ENCODE measurements around the gene MAPK10.

DNA sequence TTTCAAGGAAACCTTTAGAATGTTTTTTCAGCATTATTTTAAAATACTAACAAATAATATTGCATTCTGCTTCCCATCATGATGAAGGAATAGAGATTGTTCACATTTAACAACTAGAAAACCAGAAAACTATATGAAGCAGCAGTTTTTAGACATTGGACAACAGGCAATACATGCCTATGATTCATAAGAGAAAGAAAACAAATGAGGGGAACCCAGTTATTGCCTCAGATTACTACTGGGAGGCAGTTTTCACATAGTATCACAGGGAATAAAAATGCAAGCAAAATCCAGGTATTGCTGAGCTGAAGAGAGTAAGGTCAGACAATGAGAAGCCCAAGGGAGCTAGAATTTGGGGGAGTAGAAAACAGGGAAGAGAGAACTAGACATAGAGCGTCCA, 373.6 kb downstream of the MAPK10 start:
- TF ChIP-seq OVOL3 (tag by site-specific recombination; IDR thresholded peaks at IDR 0.05) (no peak), BCL11B (tag by site-specific recombination; IDR thresholded peaks at IDR 0.05; ENCODE audit: low read depth) (no peak), ZSCAN16 (tag by site-specific recombination; IDR thresholded peaks at IDR 0.05) (no peak), ZFP41 (tag by site-specific recombination; IDR thresholded peaks at IDR 0.05; ENCODE audit: borderline replicate concordance) (no peak), YY1 (tag by site-specific recombination; IDR thresholded peaks at IDR 0.05) (no peak), KLF7 (tag by site-specific recombination; IDR thresholded peaks at IDR 0.05; ENCODE audit: borderline replicate concordance) (no peak)
- TF ChIP-seq, protein P1, sequence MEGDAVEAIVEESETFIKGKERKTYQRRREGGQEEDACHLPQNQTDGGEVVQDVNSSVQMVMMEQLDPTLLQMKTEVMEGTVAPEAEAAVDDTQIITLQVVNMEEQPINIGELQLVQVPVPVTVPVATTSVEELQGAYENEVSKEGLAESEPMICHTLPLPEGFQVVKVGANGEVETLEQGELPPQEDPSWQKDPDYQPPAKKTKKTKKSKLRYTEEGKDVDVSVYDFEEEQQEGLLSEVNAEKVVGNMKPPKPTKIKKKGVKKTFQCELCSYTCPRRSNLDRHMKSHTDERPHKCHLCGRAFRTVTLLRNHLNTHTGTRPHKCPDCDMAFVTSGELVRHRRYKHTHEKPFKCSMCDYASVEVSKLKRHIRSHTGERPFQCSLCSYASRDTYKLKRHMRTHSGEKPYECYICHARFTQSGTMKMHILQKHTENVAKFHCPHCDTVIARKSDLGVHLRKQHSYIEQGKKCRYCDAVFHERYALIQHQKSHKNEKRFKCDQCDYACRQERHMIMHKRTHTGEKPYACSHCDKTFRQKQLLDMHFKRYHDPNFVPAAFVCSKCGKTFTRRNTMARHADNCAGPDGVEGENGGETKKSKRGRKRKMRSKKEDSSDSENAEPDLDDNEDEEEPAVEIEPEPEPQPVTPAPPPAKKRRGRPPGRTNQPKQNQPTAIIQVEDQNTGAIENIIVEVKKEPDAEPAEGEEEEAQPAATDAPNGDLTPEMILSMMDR (tag by site-specific recombination; IDR thresholded peaks at IDR 0.05): no peak
- TF ChIP-seq, protein P2, sequence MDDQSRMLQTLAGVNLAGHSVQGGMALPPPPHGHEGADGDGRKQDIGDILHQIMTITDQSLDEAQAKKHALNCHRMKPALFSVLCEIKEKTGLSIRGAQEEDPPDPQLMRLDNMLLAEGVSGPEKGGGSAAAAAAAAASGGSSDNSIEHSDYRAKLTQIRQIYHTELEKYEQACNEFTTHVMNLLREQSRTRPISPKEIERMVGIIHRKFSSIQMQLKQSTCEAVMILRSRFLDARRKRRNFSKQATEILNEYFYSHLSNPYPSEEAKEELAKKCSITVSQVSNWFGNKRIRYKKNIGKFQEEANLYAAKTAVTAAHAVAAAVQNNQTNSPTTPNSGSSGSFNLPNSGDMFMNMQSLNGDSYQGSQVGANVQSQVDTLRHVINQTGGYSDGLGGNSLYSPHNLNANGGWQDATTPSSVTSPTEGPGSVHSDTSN (CRISPR knock-in tag; IDR thresholded peaks at IDR 0.05): no peak

Measured in HEK293 (cell line).